ENCODE results near the gene SAMD13.

GRCh38 chr1:84293766-84294165 lies 7.7 kb upstream of the SAMD13 start:
- TF ChIP-seq USF2 (IDR thresholded peaks at IDR 0.05; ENCODE audit: borderline replicate concordance, low read depth, low read length) (no peak), CTCF (IDR thresholded peaks at IDR 0.05 in 2 of 3, conservative IDR thresholded peaks at IDR 0.05 in 1 of 3; ENCODE audit: control insufficient read depth in 2 of 3, extremely low read depth in 1 of 3, insufficient read depth in 1 of 3, low read depth in 3 of 3, low read length in 3 of 3) (no peak), RCOR1 (conservative IDR thresholded peaks at IDR 0.05; ENCODE audit: low read depth, low read length) (no peak), KAT2A (conservative IDR thresholded peaks at IDR 0.05; ENCODE audit: control insufficient read depth, low read depth, low read length) (no peak), ZBTB4 (CRISPR knock-in tag; IDR thresholded peaks at IDR 0.05) (no peak), CBX3 (IDR thresholded peaks at IDR 0.05; ENCODE audit: borderline replicate concordance, low read depth) (no peak), EP300 (IDR thresholded peaks at IDR 0.05; ENCODE audit: borderline replicate concordance in 1 of 2, control insufficient read depth in 1 of 2, low read depth in 2 of 2, low read length in 2 of 2) (no peak), KDM1A (IDR thresholded peaks at IDR 0.05; ENCODE audit: borderline replicate concordance) (no peak), ELK1 (IDR thresholded peaks at IDR 0.05; ENCODE audit: low read depth, low read length) (no peak), PRDM15 (CRISPR knock-in tag; IDR thresholded peaks at IDR 0.05) (no peak), ZZZ3 (IDR thresholded peaks at IDR 0.05; ENCODE audit: control insufficient read depth, insufficient read length, low read depth) (no peak), TAF1 (IDR thresholded peaks at IDR 0.05; ENCODE audit: borderline replicate concordance, low read depth, low read length) (no peak), MYC (IDR thresholded peaks at IDR 0.05; ENCODE audit: insufficient read depth, insufficient read length, insufficient replicate concordance, low read length, severe bottlenecking) (no peak), RAD21 (IDR thresholded peaks at IDR 0.05; ENCODE audit: insufficient read depth, low read depth, low read length) (no peak)

Measured in GM12878 (cell line).